NOMO-1 treated with dmso at 0.1 percent for 144 hours (cell line): Measurements from ENCODE around the gene POU3F2.

Source experiments
- DNase-seq: peaks from one replicate; lab custom pipeline; 2025; ENCODE audit not compliant: unreplicated experiment; lab: John Stamatoyannopoulos, UW

Gene POU3F2

GRCh38 chr6:98834060-98835031 is at the start of gene POU3F2:
Gene POU3F2 (plus strand): TSS chr6:98834574. CDS start chr6:98834874, 300 bp downstream.
- DNase-seq = peak; percentile 7

GRCh38 chr6:98787435-98787834 is 46.9 kb upstream of the POU3F2 start:
- DNase-seq = no peak

- DNase-seq = no peak
These were observed 46.4 kb upstream of the POU3F2 start for GRCh38 chr6:98787961-98788360.

GRCh38 chr6:98794307-98794842 is 40.0 kb upstream of the POU3F2 start:
- DNase-seq = no peak

GRCh38 chr6:98797217-98797994 is 37.0 kb upstream of the POU3F2 start:
- no peak for DNase-seq

GRCh38 chr6:98800866-98801265 is 33.5 kb upstream of the POU3F2 start:
- DNase-seq = no peak

- no peak for DNase-seq
These were observed 25.7 kb upstream of the POU3F2 start for GRCh38 chr6:98808541-98809210.

- no peak for DNase-seq
These were observed 22.2 kb upstream of the POU3F2 start for GRCh38 chr6:98812220-98812619.

GRCh38 chr6:98816799-98817198 is 17.6 kb upstream of the POU3F2 start:
- no peak for DNase-seq

GRCh38 chr6:98821756-98822405 is 12.5 kb upstream of the POU3F2 start:
- no peak for DNase-seq

GRCh38 chr6:98823428-98824161 is 10.8 kb upstream of the POU3F2 start:
- DNase-seq = no peak

GRCh38 chr6:98824162-98824901 is 10.0 kb upstream of the POU3F2 start:
- DNase-seq = no peak

- no peak for DNase-seq
These were observed 9.3 kb upstream of the POU3F2 start for GRCh38 chr6:98824902-98825599.

GRCh38 chr6:98825600-98826230 is 8.7 kb upstream of the POU3F2 start:
- no peak for DNase-seq

- no peak for DNase-seq
These were observed 6.8 kb upstream of the POU3F2 start for GRCh38 chr6:98827295-98828159.

GRCh38 chr6:98828211-98828788 is 6.1 kb upstream of the POU3F2 start:
- no peak for DNase-seq

- DNase-seq = no peak
These were observed 5.4 kb upstream of the POU3F2 start for GRCh38 chr6:98828941-98829411.
